H9 (cell line): ENCODE measurements around the gene GPN2. TPM values are rescaled to one million over a fixed set of nuclear protein-coding genes. Genes with fewer than 3 reads are reported as not detected.

Experiments used
- DNase-seq: peaks from one replicate; pipeline ENCODE4 v3.0.0-alpha.2; 2017
- H2AFZ ChIP-seq: one replicate; pipeline ENCODE4 v1.6.1; 2013; ENCODE audit warnings: mild to moderate bottlenecking, low read length, control low read depth, moderate library complexity
- H2AK5ac ChIP-seq: 2 replicates; pipeline ENCODE4 v1.6.1; 2013; ENCODE audit warnings: low read length, control low read depth, mixed read lengths; ENCODE audit not compliant: insufficient read length
- H2BK120ac ChIP-seq: one replicate; pipeline ENCODE4 v1.6.1; 2013; ENCODE audit warnings: low read depth, mild to moderate bottlenecking, low read length, control low read depth, inconsistent platforms; ENCODE audit not compliant: poor library complexity, severe bottlenecking
- H2BK12ac ChIP-seq: 2 replicates; pipeline ENCODE4 v1.6.1; 2013; ENCODE audit warnings: low read length, control low read depth, mixed read lengths, low read depth; ENCODE audit not compliant: insufficient read length
- H2BK15ac ChIP-seq: 2 replicates; pipeline ENCODE4 v1.6.1; 2013; ENCODE audit warnings: low read depth, low read length, control low read depth
- H2BK20ac ChIP-seq: one replicate; pipeline ENCODE4 v1.6.1; 2013; ENCODE audit warnings: low read depth, mild to moderate bottlenecking, low read length, control low read depth, inconsistent platforms; ENCODE audit not compliant: poor library complexity, severe bottlenecking
- H2BK5ac ChIP-seq: 2 replicates; pipeline ENCODE4 v1.6.1; 2013; ENCODE audit warnings: low read length, control low read depth, mixed read lengths; ENCODE audit not compliant: insufficient read length
- H3K14ac ChIP-seq: 2 replicates; pipeline ENCODE4 v1.6.1; 2013; ENCODE audit warnings: low read length, control low read depth; ENCODE audit not compliant: insufficient read depth
- H3K18ac ChIP-seq: 2 replicates; pipeline ENCODE4 v1.6.1; 2013; ENCODE audit warnings: low read depth, mild to moderate bottlenecking, mixed read lengths, low read length, control low read depth; ENCODE audit not compliant: insufficient read length
- H3K23ac ChIP-seq: 2 replicates; pipeline ENCODE4 v1.6.1; 2013; ENCODE audit warnings: low read length, control low read depth, mixed read lengths, low read depth; ENCODE audit not compliant: insufficient read length
- H3K23me2 ChIP-seq: 2 replicates; pipeline ENCODE4 v1.6.1; 2013; ENCODE audit warnings: low read depth, mild to moderate bottlenecking, mixed read lengths, low read length, control low read depth; ENCODE audit not compliant: insufficient read length, poor library complexity, severe bottlenecking
- H3K27ac ChIP-seq: 2 replicates; pipeline ENCODE4 v1.5.1; 2013; ENCODE audit warnings: low read length, control low read depth, mixed read lengths, low read depth; ENCODE audit not compliant: insufficient read length
- H3K27me3 ChIP-seq: 2 replicates; pipeline ENCODE4 v1.6.1; 2013; ENCODE audit warnings: low read length, control low read depth, inconsistent platforms; ENCODE audit not compliant: insufficient read depth
- H3K4ac ChIP-seq: 2 replicates; pipeline ENCODE4 v1.6.1; 2013; ENCODE audit warnings: low read depth, mild to moderate bottlenecking, control low read depth, inconsistent platforms, low read length, moderate library complexity
- H3K4me1 ChIP-seq: 2 replicates; pipeline ENCODE4 v1.6.1; 2013; ENCODE audit warnings: low read length, control low read depth, inconsistent platforms; ENCODE audit not compliant: insufficient read depth
- H3K4me2 ChIP-seq: 2 replicates; pipeline ENCODE4 v1.6.1; 2013; ENCODE audit warnings: low read length, control low read depth, mixed read lengths; ENCODE audit not compliant: insufficient read length, insufficient read depth
- H3K56ac ChIP-seq: 2 replicates; pipeline ENCODE4 v1.6.1; 2013; ENCODE audit warnings: low read depth, mild to moderate bottlenecking, mixed read lengths, low read length, control low read depth; ENCODE audit not compliant: insufficient read length
- H3K79me1 ChIP-seq: 2 replicates; pipeline ENCODE4 v1.6.1; 2013; ENCODE audit warnings: low read depth, mild to moderate bottlenecking, moderate library complexity, low read length, control low read depth, inconsistent platforms; ENCODE audit not compliant: insufficient read depth, poor library complexity, severe bottlenecking
- H3K79me2 ChIP-seq: 2 replicates; pipeline ENCODE4 v1.6.1; 2013; ENCODE audit warnings: low read length, control low read depth, inconsistent platforms; ENCODE audit not compliant: insufficient read depth
- H3K9ac ChIP-seq: 2 replicates; pipeline ENCODE4 v1.6.1; 2013; ENCODE audit warnings: low read length, control low read depth, mixed read lengths; ENCODE audit not compliant: insufficient read length; ENCODE audit errors: extremely low read depth
- H3K9me3 ChIP-seq: one replicate; pipeline ENCODE4 v1.6.1; 2013; ENCODE audit warnings: low read depth, low read length, inconsistent platforms; ENCODE audit not compliant: control insufficient read depth
- H3T11ph ChIP-seq: one replicate; pipeline ENCODE4 v1.6.1; 2013; ENCODE audit warnings: mild to moderate bottlenecking, low read length, control low read depth, inconsistent platforms
- H4K20me1 ChIP-seq: one replicate; pipeline ENCODE4 v1.6.1; 2013; ENCODE audit not compliant: control insufficient read depth, insufficient read length, insufficient read depth
- H4K5ac ChIP-seq: 2 replicates; pipeline ENCODE4 v1.6.1; 2013; ENCODE audit warnings: low read depth, mild to moderate bottlenecking, mixed read lengths, low read length, control low read depth; ENCODE audit not compliant: insufficient read length
- H4K8ac ChIP-seq: replicated peaks from 2 replicates; pipeline ENCODE4 v1.6.1; 2013; ENCODE audit warnings: low read length, control low read depth, mixed read lengths, low read depth; ENCODE audit not compliant: insufficient read length
- H4K91ac ChIP-seq: 2 replicates; pipeline ENCODE4 v1.6.1; 2013; ENCODE audit warnings: low read depth, mild to moderate bottlenecking, moderate library complexity, mixed read lengths, low read length, control low read depth; ENCODE audit not compliant: insufficient read length
- H3K27ac Mint-ChIP-seq, 3 experiments: 2 replicates in 2 of 3; 3 replicates in 1 of 3; pipeline ENCODE4 v1.8.0; 2020 to 2021; ENCODE audit warnings: mixed read lengths in 3 of 3, mild to moderate bottlenecking in 1 of 3, moderate library complexity in 1 of 3
- H3K27me3 Mint-ChIP-seq: 2 replicates; pipeline ENCODE4 v1.8.0; 2021; ENCODE audit warnings: low read depth, mild to moderate bottlenecking, moderate library complexity, mixed read lengths
- H3K36me3 Mint-ChIP-seq, 3 experiments: 2 replicates in 2 of 3; 3 replicates in 1 of 3; pipeline ENCODE4 v1.8.0; 2020 to 2021; ENCODE audit warnings: low read depth in 3 of 3, mixed read lengths in 3 of 3; ENCODE audit not compliant: insufficient read depth in 1 of 3
- H3K4me1 Mint-ChIP-seq, 2 experiments: 2 replicates each; pipeline ENCODE4 v1.8.0; 2020; ENCODE audit warnings: mixed read lengths in 2 of 2
- H3K4me3 Mint-ChIP-seq, 2 experiments: 2 replicates in 1 of 2; 3 replicates in 1 of 2; pipeline ENCODE4 v1.8.0; 2020 to 2021; ENCODE audit warnings: mild to moderate bottlenecking in 2 of 2, mixed read lengths in 2 of 2, moderate library complexity in 1 of 2
- H3K9me3 Mint-ChIP-seq, 2 experiments: 2 replicates in 1 of 2; 3 replicates in 1 of 2; pipeline ENCODE4 v1.8.0; 2020; ENCODE audit warnings: mild to moderate bottlenecking in 2 of 2, mixed read lengths in 2 of 2, moderate library complexity in 1 of 2
- CTCF ChIP-seq: fragments of 200-600 bp; sonication (generic); conservative IDR thresholded peaks from 3 replicates; pipeline ENCODE4 v1.8.0; 2021; ENCODE audit warnings: antibody characterized with exemption, mild to moderate bottlenecking
- WGBS: extraction: QIAGEN DNeasy Blood & Tissue Kit; methylation state at CpG from one replicate; pipeline ENCODE4 v1.1.7; 2013; ENCODE audit warnings: missing lambda C conversion rate, low lambda C conversion rate, mixed read lengths; ENCODE audit not compliant: insufficient read length; ENCODE audit errors: extremely low coverage; 5-methylcytosine and 5-hydroxymethylcytosine counted together
- total RNA-seq: library from RNA; stranded (reverse); gene quantifications from 2 replicates; pipeline ENCODE4 v1.2.1, GENCODE V29; 2021

GPN2 gene
- total RNA-seq, 1 experiment from 2014 or later: 47.8 TPM

- no peak overlapping the region for H3K27ac ChIP-seq
- no peak overlapping the region for H4K5ac ChIP-seq
- no peaks in the 10 kb centered on the region for H3K27me3 Mint-ChIP-seq
- peaks cover 2% of the 10 kb centered on the region for H4K20me1 ChIP-seq
- H4K8ac ChIP-seq: no peak overlapping the region
- no peak overlapping the region for H3K23ac ChIP-seq
- peak overlapping the region; percentile 56 for H3K9ac ChIP-seq
- peak overlapping the region; percentile 94 to 96 for H3K4me3 Mint-ChIP-seq
- H3K27me3 ChIP-seq: no peaks in the 10 kb centered on the region
- H3K4ac ChIP-seq: no peak overlapping the region
- peak overlapping the region; percentile 22; the same call in 1 of the 2 replicates for H3K14ac ChIP-seq
- H3K18ac ChIP-seq: peak overlapping the region; percentile 19
- H4K91ac ChIP-seq: no peak overlapping the region
- H2AFZ ChIP-seq: no peak overlapping the region
- no peak overlapping the region for H2BK120ac ChIP-seq
- peaks cover 11% of the 10 kb centered on the region for H3K23me2 ChIP-seq
- H3K4me1 Mint-ChIP-seq: peaks cover 7 to 16% of the 10 kb centered on the region in 2 experiments
- H3K9me3 Mint-ChIP-seq: no peaks in the 10 kb centered on the region
- H3K27ac Mint-ChIP-seq: peak overlapping the region; percentile 72 to 95 (median 77); a peak in 6 of 7 replicates
- H2BK5ac ChIP-seq: no peak overlapping the region
- no peak overlapping the region for H2BK20ac ChIP-seq
- no peak overlapping the region for H2AK5ac ChIP-seq
- H3K79me2 ChIP-seq: no peaks in the 10 kb centered on the region
- no peak for DNase-seq
- no peak overlapping the region for H3T11ph ChIP-seq
- peaks cover 34 to 66% (median 49%) of the 10 kb centered on the region in 3 experiments for H3K36me3 Mint-ChIP-seq
- H3K56ac ChIP-seq: no peak overlapping the region
- no CpG with 5 or more reads among the region's 12 CpGs for WGBS
- H2BK12ac ChIP-seq: no peak overlapping the region
- H3K79me1 ChIP-seq: no peaks in the 10 kb centered on the region
- no peaks in the 10 kb centered on the region; the same call in 1 of the 2 replicates for H3K4me1 ChIP-seq
- H3K4me2 ChIP-seq: peak overlapping the region; percentile 89
- no peak overlapping the region for H2BK15ac ChIP-seq
- H3K9me3 ChIP-seq: no peaks in the 10 kb centered on the region
- TF ChIP-seq CTCF: no peak
Measured at GRCh38 chr1:26890467-26890796, 349 bp upstream of the GPN2 start.
